Epithelial cell of proximal tubule (primary cell): ENCODE results near the gene ATAD3C. TPM values are rescaled to one million over a fixed set of nuclear protein-coding genes. Genes with fewer than 3 reads are reported as not detected.
"Not testable (repeated sequence)": the region's sequence is repeated elsewhere in the genome, so short reads cannot be mapped to it uniquely, and the experiment has no call there.

Experiments used
- DNase-seq: peaks from one replicate; pipeline ENCODE4 v3.0.0-alpha.2; 2011; ENCODE audit warnings: low read depth
- H3K4me3 ChIP-seq: 2 replicates; pipeline ENCODE4 v1.5.1; 2011; ENCODE audit warnings: low read depth, mild to moderate bottlenecking, low read length
- CTCF ChIP-seq: conservative IDR thresholded peaks from 2 replicates; pipeline ENCODE4 v1.5.1; 2012; ENCODE audit warnings: low read depth, mild to moderate bottlenecking, low read length
- total RNA-seq: library from RNA; depleted of rRNA; stranded (reverse); fragments of >200 nt; gene quantifications from 2 replicates; pipeline ENCODE4 v1.2.3, GENCODE V29; 2015

Gene ATAD3C
- total RNA-seq, 1 donor from 2014 or later = under 0.01 TPM

GRCh38 chr1:1504777-1505365, 55.4 kb downstream of the ATAD3C start:
- peak; percentile 60 for TF ChIP-seq CTCF
- H3K4me3 ChIP-seq = peak overlapping the region; percentile 21

GRCh38 chr1:1505366-1505798, 55.9 kb downstream of the ATAD3C start:
- not testable (repeated sequence) for DNase-seq
- peak; percentile 40 for TF ChIP-seq CTCF
- H3K4me3 ChIP-seq = peak overlapping the region; percentile 21

More at GRCh38 chr1:1504777-1505365, 55.4 kb downstream of the ATAD3C start:
- DNase-seq = not testable (repeated sequence)

- not testable (repeated sequence) for DNase-seq, H3K4me3 ChIP-seq
Observed at GRCh38 chr1:1505801-1506200, 56.3 kb downstream of the ATAD3C start.

GRCh38 chr1:1507305-1507704, 57.8 kb downstream of the ATAD3C start:
- DNase-seq = no peak
- no peak for TF ChIP-seq CTCF
- no peak overlapping the region for H3K4me3 ChIP-seq

GRCh38 chr1:1508775-1509464, 59.4 kb downstream of the ATAD3C start:
- not testable (repeated sequence) for DNase-seq, H3K4me3 ChIP-seq

- DNase-seq, H3K4me3 ChIP-seq: not testable (repeated sequence)
Observed at GRCh38 chr1:1509465-1509850, 60.0 kb downstream of the ATAD3C start.

GRCh38 chr1:1510912-1511532, 61.5 kb downstream of the ATAD3C start:
- TF ChIP-seq CTCF = no peak
- DNase-seq = no peak
- H3K4me3 ChIP-seq = peak overlapping the region; percentile 92

- H3K4me3 ChIP-seq = peak within 1 kb of the TSS; percentile 92
- TF ChIP-seq CTCF = no peak
- peak; percentile 55 for DNase-seq
Observed at GRCh38 chr1:1511533-1512285, 62.2 kb downstream of the ATAD3C start, which contains the start of gene ATAD3A. Gene ATAD3A (plus strand): TSS chr1:1512162. CDS start chr1:1512269, 107 bp downstream.

- DNase-seq = not testable (repeated sequence)
Observed at GRCh38 chr1:1512425-1512824, 62.9 kb downstream of the ATAD3C start.

GRCh38 chr1:1513675-1514074, 64.2 kb downstream of the ATAD3C start:
- H3K4me3 ChIP-seq, DNase-seq: not testable (repeated sequence)

More at GRCh38 chr1:1512425-1512824, 62.9 kb downstream of the ATAD3C start:
- peak overlapping the region; percentile 92 for H3K4me3 ChIP-seq

GRCh38 chr1:1514376-1514775, 64.9 kb downstream of the ATAD3C start:
- H3K4me3 ChIP-seq, DNase-seq: not testable (repeated sequence)

GRCh38 chr1:1516923-1517322, 67.4 kb downstream of the ATAD3C start:
- H3K4me3 ChIP-seq, DNase-seq: not testable (repeated sequence)
